HEK293T (cell line): ENCODE data around the gene CYP27B1.

Experiments
- ELF4 ChIP-seq: fragments of 450-650 bp; IDR thresholded peaks from 2 replicates; pipeline ENCODE4 v1.6.1; 2017; ENCODE audit warnings: antibody characterized with exemption
- FOXK2 ChIP-seq: fragments of 450-650 bp; IDR thresholded peaks from 2 replicates; pipeline ENCODE4 v1.6.1; 2016; ENCODE audit warnings: mild to moderate bottlenecking
- HDGF ChIP-seq: fragments of 450-650 bp; IDR thresholded peaks from 2 replicates; pipeline ENCODE4 v1.6.1; 2017; ENCODE audit warnings: antibody characterized with exemption, borderline replicate concordance
- L3MBTL2 ChIP-seq: fragments of 450-650 bp; conservative IDR thresholded peaks from 2 replicates; pipeline ENCODE4 v1.6.1; 2016; ENCODE audit warnings: mild to moderate bottlenecking
- SP1 ChIP-seq: fragments of 450-650 bp; IDR thresholded peaks from 2 replicates; pipeline ENCODE4 v1.6.1; 2017
- SUZ12 ChIP-seq: fragments of 450-650 bp; IDR thresholded peaks from 2 replicates; pipeline ENCODE4 v1.6.1; 2016; ENCODE audit warnings: mild to moderate bottlenecking
- TARDBP ChIP-seq: fragments of 450-650 bp; IDR thresholded peaks from 2 replicates; pipeline ENCODE4 v1.6.1; 2016

DNA sequence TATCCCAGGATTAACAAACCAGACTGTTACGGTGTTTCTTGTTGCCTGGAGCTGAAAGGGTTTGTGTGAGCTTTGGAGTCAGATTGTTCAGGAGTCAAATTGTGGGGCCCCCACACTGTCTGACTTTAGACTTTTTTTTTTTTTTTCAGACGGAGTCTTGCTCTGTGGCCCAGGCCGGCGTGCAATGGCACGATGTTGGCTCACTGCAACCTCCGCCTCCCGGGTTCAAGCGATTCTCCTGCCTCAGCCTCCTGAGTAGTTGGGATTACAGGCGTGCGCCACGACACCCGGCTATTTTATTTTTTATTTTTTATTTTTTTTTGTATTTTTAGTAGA is 16.6 kb upstream of the CYP27B1 start:
- no peak for TF ChIP-seq L3MBTL2
- no peak for TF ChIP-seq TARDBP
- TF ChIP-seq SUZ12, result no peak
- no peak for TF ChIP-seq FOXK2
- TF ChIP-seq SP1, result no peak
- no peak for TF ChIP-seq ELF4
- no peak for TF ChIP-seq HDGF
